Measurements from ENCODE around the gene MRPL11. TPM values are rescaled to one million over a fixed set of nuclear protein-coding genes. Genes with fewer than 3 reads are reported as not detected.

The MRPL11 gene
- total and polyA plus RNA-seq, 2 of the 13 experiments (the other 11 are each of a cell fraction or from before 2014, with no cell fraction given): 72.9 to 176 TPM

- TF ChIP-seq ZNF318 (CRISPR knock-in tag; IDR thresholded peaks at IDR 0.05) (no peak), RERE (CRISPR knock-in tag; IDR thresholded peaks at IDR 0.05; ENCODE audit: low read depth) (no peak), ZSCAN31 (CRISPR knock-in tag; IDR thresholded peaks at IDR 0.05; ENCODE audit: low read depth) (no peak), ZNF337 (CRISPR knock-in tag; IDR thresholded peaks at IDR 0.05; ENCODE audit: borderline replicate concordance, low read depth) (no peak), MAFG (CRISPR knock-in tag; IDR thresholded peaks at IDR 0.05) (no peak), ZFYVE20 (CRISPR knock-in tag; IDR thresholded peaks at IDR 0.05; ENCODE audit: borderline replicate concordance, low read depth) (no peak), RAD51 (IDR thresholded peaks at IDR 0.05; ENCODE audit: borderline replicate concordance) (no peak), REPIN1 (CRISPR knock-in tag; IDR thresholded peaks at IDR 0.05; ENCODE audit: borderline replicate concordance, low read depth) (peak; percentile 26; the same call in 1 of the 2 replicates), ZNF513 (CRISPR knock-in tag; conservative IDR thresholded peaks at IDR 0.05) (no peak), FOXM1 (CRISPR knock-in tag; IDR thresholded peaks at IDR 0.05) (no peak), ZMAT3 (CRISPR knock-in tag; conservative IDR thresholded peaks at IDR 0.05) (no peak), EZH2 (conservative IDR thresholded peaks at IDR 0.05; ENCODE audit: low read depth, low read length) (no peak)
Measured at GRCh38 chr11:66408488-66409214, 30.0 kb downstream of the MRPL11 start (continued).

Data from HepG2 (cell line).